IMR-90 (cell line): Measurements from ENCODE around the gene GMPPB. TPM values are rescaled to one million over a fixed set of nuclear protein-coding genes. Genes with fewer than 3 reads are reported as not detected.

ENCODE experiments used
- ATAC-seq: fragments of 200-7000 bp; cut with Tn5 transposase; 2 replicates; pipeline ENCODE4 v1.9.1; 2020; ENCODE audit warnings: low read depth, mild to moderate bottlenecking, moderate library complexity
- BruUV-seq: library from RNA; stranded (reverse); fragments of 400-500 nt; replicated peaks from 2 replicates; lab custom pipeline; 2021; lab: Mats Ljungman, UMichigan
- CTCF ChIA-PET: fragments of 300-600 bp; formaldehyde crosslinking; extraction: SDS; loops from one replicate; lab custom pipeline; 2021; ENCODE audit warnings: antibody characterized with exemption; lab: Yijun Ruan, JAX
- POLR2A ChIA-PET: fragments of 300-600 bp; sonication (Branson Sonifier 250); formaldehyde crosslinking; loops from one replicate; lab custom pipeline; 2022; ENCODE audit warnings: antibody characterized with exemption; ENCODE audit not compliant: unreplicated experiment; lab: Charles Lee
- DNase-seq: peaks from one replicate; pipeline ENCODE4 v3.0.0; 2013
- H2AFZ ChIP-seq: replicated peaks from 2 replicates; pipeline ENCODE3; 2013; ENCODE audit warnings: low read length, mild to moderate bottlenecking; ENCODE audit not compliant: poor library complexity
- H2AK5ac ChIP-seq: 2 replicates; pipeline ENCODE4 v1.6.1; 2013; ENCODE audit warnings: low read depth, low read length, inconsistent platforms
- H2AK9ac ChIP-seq: replicated peaks from 2 replicates; pipeline ENCODE3; 2013; ENCODE audit warnings: mild to moderate bottlenecking, low read depth, low read length, moderate library complexity; ENCODE audit not compliant: poor library complexity
- H2BK120ac ChIP-seq: 2 replicates; pipeline ENCODE4 v1.6.1; 2013; ENCODE audit warnings: low read depth, low read length, inconsistent platforms
- H2BK15ac ChIP-seq: 3 replicates; pipeline ENCODE4 v1.6.1; 2013; ENCODE audit warnings: low read depth, low read length, inconsistent platforms
- H2BK20ac ChIP-seq: 2 replicates; pipeline ENCODE4 v1.6.1; 2013; ENCODE audit warnings: low read depth, mild to moderate bottlenecking, inconsistent platforms, low read length, moderate library complexity
- H2BK5ac ChIP-seq: 2 replicates; pipeline ENCODE4 v1.6.1; 2013; ENCODE audit warnings: mild to moderate bottlenecking, low read depth, low read length, inconsistent platforms; ENCODE audit not compliant: poor library complexity, severe bottlenecking
- H3K14ac ChIP-seq: replicated peaks from 2 replicates; pipeline ENCODE4 v1.6.1; 2013; ENCODE audit warnings: low read depth, low read length, inconsistent platforms
- H3K18ac ChIP-seq: 2 replicates; pipeline ENCODE4 v1.6.1; 2013; ENCODE audit warnings: low read depth, low read length, control low read depth
- H3K23ac ChIP-seq: 2 replicates; pipeline ENCODE4 v1.6.1; 2013; ENCODE audit warnings: low read depth, low read length, inconsistent platforms
- H3K27ac ChIP-seq: 2 replicates; pipeline ENCODE4 v1.5.1; 2013; ENCODE audit warnings: mild to moderate bottlenecking, control low read depth, low read length; ENCODE audit not compliant: insufficient read depth
- H3K27me3 ChIP-seq: 2 replicates; pipeline ENCODE4 v1.6.1; 2013; ENCODE audit warnings: low read length; ENCODE audit not compliant: control insufficient read depth, insufficient read depth
- H3K36me3 ChIP-seq: 2 replicates; pipeline ENCODE4 v1.6.1; 2013; ENCODE audit warnings: low read length, mixed read lengths; ENCODE audit not compliant: control insufficient read depth, insufficient read depth
- H3K4ac ChIP-seq: 2 replicates; pipeline ENCODE4 v1.6.1; 2013; ENCODE audit warnings: low read depth, low read length, inconsistent platforms
- H3K4me1 ChIP-seq: 2 replicates; pipeline ENCODE4 v1.6.1; 2013; ENCODE audit warnings: low read length, mixed read lengths; ENCODE audit not compliant: control insufficient read depth, insufficient read depth
- H3K4me2 ChIP-seq: 2 replicates; pipeline ENCODE4 v1.6.1; 2013; ENCODE audit warnings: low read depth, mild to moderate bottlenecking, control low read depth, low read length, moderate library complexity
- H3K4me3 ChIP-seq: 2 replicates; pipeline ENCODE4 v1.5.1; 2013; ENCODE audit warnings: low read depth, mild to moderate bottlenecking, control low read depth, low read length, moderate library complexity; ENCODE audit not compliant: insufficient read depth
- H3K56ac ChIP-seq: 2 replicates; pipeline ENCODE4 v1.6.1; 2013; ENCODE audit warnings: low read length, inconsistent platforms; ENCODE audit not compliant: insufficient read depth; ENCODE audit errors: extremely low read depth
- H3K79me1 ChIP-seq, 2 experiments: 2 replicates each; pipeline ENCODE4 v1.6.1; 2013; ENCODE audit warnings: low read length in 2 of 2, inconsistent platforms in 1 of 2, low read depth in 1 of 2
- H3K9ac ChIP-seq: 2 replicates; pipeline ENCODE4 v1.6.1; 2013; ENCODE audit warnings: low read depth, low read length, control low read depth
- H3K9me1 ChIP-seq: 2 replicates; pipeline ENCODE4 v1.6.1; 2013; ENCODE audit warnings: low read length, inconsistent platforms; ENCODE audit not compliant: insufficient read depth
- H3K9me3 ChIP-seq: 2 replicates; pipeline ENCODE4 v1.6.1; 2013; ENCODE audit warnings: low read length; ENCODE audit not compliant: control insufficient read depth, insufficient read depth
- H4K20me1 ChIP-seq: 2 replicates; pipeline ENCODE4 v1.6.1; 2013; ENCODE audit warnings: low read length, inconsistent platforms; ENCODE audit not compliant: insufficient read depth
- H4K5ac ChIP-seq: 2 replicates; pipeline ENCODE4 v1.6.1; 2013; ENCODE audit warnings: mild to moderate bottlenecking, low read depth, low read length, control low read depth
- H4K8ac ChIP-seq, 2 experiments: 2 replicates each; pipeline ENCODE4 v1.6.1; 2013; ENCODE audit warnings: low read depth in 2 of 2, low read length in 2 of 2, control low read depth in 1 of 2, inconsistent platforms in 1 of 2
- H4K91ac ChIP-seq: 2 replicates; pipeline ENCODE4 v1.6.1; 2013; ENCODE audit warnings: low read depth, low read length, inconsistent platforms; ENCODE audit not compliant: insufficient read depth
- BHLHE40 ChIP-seq: fragments of 150-350 bp; IDR thresholded peaks from 2 replicates; pipeline ENCODE4 v1.6.1; 2016; ENCODE audit warnings: mild to moderate bottlenecking, low read depth, low read length
- CEBPB ChIP-seq: IDR thresholded peaks from 2 replicates; pipeline ENCODE4 v1.6.1; 2012; ENCODE audit warnings: low read depth, low read length, improper control_type of control experiment
- CHD1 ChIP-seq: IDR thresholded peaks from 2 replicates; pipeline ENCODE4 v1.6.1; 2012; ENCODE audit warnings: low read depth, low read length, improper control_type of control experiment
- CTCF ChIP-seq: conservative IDR thresholded peaks from 2 replicates; pipeline ENCODE4 v1.5.1; 2012; ENCODE audit warnings: mild to moderate bottlenecking, low read depth, low read length, improper control_type of control experiment
- FOS ChIP-seq: fragments of 150-350 bp; IDR thresholded peaks from 2 replicates; pipeline ENCODE4 v1.6.1; 2016; ENCODE audit warnings: low read depth, low read length
- MAFK ChIP-seq: IDR thresholded peaks from 2 replicates; pipeline ENCODE4 v1.6.1; 2012; ENCODE audit warnings: low read depth, low read length, improper control_type of control experiment
- MAZ ChIP-seq: IDR thresholded peaks from 2 replicates; pipeline ENCODE4 v1.6.1; 2012; ENCODE audit warnings: low read depth, mild to moderate bottlenecking, low read length, improper control_type of control experiment, moderate library complexity, borderline replicate concordance
- MXI1 ChIP-seq: IDR thresholded peaks from 2 replicates; pipeline ENCODE4 v1.6.1; 2012; ENCODE audit warnings: low read depth, mild to moderate bottlenecking, low read length, moderate library complexity, borderline replicate concordance
- NFE2L2 ChIP-seq: fragments of 150-350 bp; IDR thresholded peaks from 2 replicates; pipeline ENCODE4 v1.6.1; 2016; ENCODE audit warnings: low read depth, mild to moderate bottlenecking, low read length
- POLR2A ChIP-seq: IDR thresholded peaks from 2 replicates; pipeline ENCODE4 v1.6.1; 2012; ENCODE audit warnings: mild to moderate bottlenecking, low read depth, low read length
- RAD21 ChIP-seq: IDR thresholded peaks from 2 replicates; pipeline ENCODE4 v1.6.1; 2012; ENCODE audit warnings: low read length, improper control_type of control experiment
- RCOR1 ChIP-seq: IDR thresholded peaks from 2 replicates; pipeline ENCODE4 v1.6.1; 2012; ENCODE audit warnings: mild to moderate bottlenecking, low read length, improper control_type of control experiment; ENCODE audit not compliant: insufficient replicate concordance
- RFX5 ChIP-seq: IDR thresholded peaks from 2 replicates; pipeline ENCODE4 v1.8.0; 2012; ENCODE audit warnings: low read depth, mild to moderate bottlenecking, low read length, moderate library complexity
- SMC3 ChIP-seq: fragments of 150-350 bp; IDR thresholded peaks from 2 replicates; pipeline ENCODE4 v1.6.1; 2016; ENCODE audit warnings: low read depth, mild to moderate bottlenecking, antibody characterized with exemption, low read length, moderate library complexity
- USF2 ChIP-seq: fragments of 150-350 bp; IDR thresholded peaks from 2 replicates; pipeline ENCODE4 v1.6.1; 2017; ENCODE audit warnings: mild to moderate bottlenecking, antibody characterized with exemption, low read length, low read depth
- WGBS, 2 experiments: methylation state at CpG; one replicate each; pipeline versions ENCODE4 v1.1.5 to v1.1.7; 2013; ENCODE audit warnings: missing lambda C conversion rate in 2 of 2; ENCODE audit not compliant: insufficient read length in 1 of 2; ENCODE audit errors: extremely low coverage in 2 of 2; 5-methylcytosine and 5-hydroxymethylcytosine counted together
- dilution Hi-C: fragments of 300-500 bp; cut with HindIII; formaldehyde crosslinking; loops from one replicate; pipeline ENCODE4 v1.14.3; 2018; ENCODE audit warnings: low sequenced_read_pairs; ENCODE audit not compliant: unreplicated experiment
- in situ Hi-C: fragments of 300-500 bp; cut with MboI; formaldehyde crosslinking; loops from 3 replicates; pipeline ENCODE4 v1.14.3; 2019; ENCODE audit warnings: low sequenced_read_pairs, inconsistent platforms, mixed read lengths
- intact Hi-C: fragments of 100-400 bp; cut with micrococcal nuclease; formaldehyde crosslinking; loops from 2 replicates; pipeline ENCODE4 v1.10.0; 2022
- polyA plus RNA-seq, 3 experiments: library from polyadenylated mRNA; depleted of rRNA; stranded (reverse); fragments of >200 nt; gene quantifications; 2 replicates each; pipeline ENCODE4 v1.2.3, GENCODE V29; 2012; ENCODE audit warnings: low replicate concordance in 1 of 3
- total RNA-seq: library from RNA; depleted of rRNA; stranded (reverse); fragments of >200 nt; gene quantifications from 2 replicates; pipeline ENCODE4 v1.2.3, GENCODE V29; 2012
- TF ChIP-seq, protein P1 (sequence below): fragments of 150-350 bp; IDR thresholded peaks from 2 replicates; pipeline ENCODE4 v1.6.1; 2016; ENCODE audit warnings: low read depth, mild to moderate bottlenecking, low read length, moderate library complexity, borderline replicate concordance

Gene GMPPB
- total and polyA plus RNA-seq, 2 of the 4 experiments (the other 2 are of a cell fraction): 27.9 to 37.3 TPM

GRCh38 chr3:49761661-49762060 is 37.9 kb upstream of the GMPPB start:
- Histone ChIP-seq H3K27ac (no peak overlapping the region), H2BK120ac (no peak overlapping the region), H3K9ac (no peak overlapping the region), H3K36me3 (peaks cover 7% of the 10 kb centered on the region), H2BK20ac (no peak overlapping the region), H2AK5ac (no peak overlapping the region), H3K4ac (no peak overlapping the region), H3K4me1 (no peaks in the 10 kb centered on the region), H4K5ac (no peak overlapping the region), H4K91ac (no peak overlapping the region), H3K9me3 (no peaks in the 10 kb centered on the region), H2BK15ac (no peak overlapping the region), H3K27me3 (no peaks in the 10 kb centered on the region), H3K4me2 (no peak overlapping the region), H3K9me1 (peaks cover 5% of the 10 kb centered on the region; the same call in 1 of the 2 replicates), H3K14ac (no peak overlapping the region), H3K23ac (no peak overlapping the region), H3K18ac (no peak overlapping the region), H3K56ac (no peak overlapping the region), H2AFZ (no peak overlapping the region), H2BK5ac (no peak overlapping the region), H3K79me1 (peaks cover 39 to 65% of the 10 kb centered on the region in 2 experiments), H4K20me1 (peaks cover 56% of the 10 kb centered on the region), H3K4me3 (no peak overlapping the region), H4K8ac (no peak overlapping the region), H2AK9ac (no peak overlapping the region)
- ATAC-seq: no peak
- in situ Hi-C loops (no loop called here), intact Hi-C loops (no loop called here), dilution Hi-C loops (no loop called here)
- ChIA-PET POLR2A (no interaction called here), CTCF (no interaction called here)
- TF ChIP-seq MAFK (no peak), MAZ (no peak), POLR2A (no peak), RCOR1 (no peak), CHD1 (no peak), NFE2L2 (no peak), RAD21 (no peak), MXI1 (no peak), SMC3 (no peak), BHLHE40 (no peak), CEBPB (no peak), FOS (no peak), RFX5 (no peak), CTCF (no peak), USF2 (no peak)
- TF ChIP-seq, protein P1, sequence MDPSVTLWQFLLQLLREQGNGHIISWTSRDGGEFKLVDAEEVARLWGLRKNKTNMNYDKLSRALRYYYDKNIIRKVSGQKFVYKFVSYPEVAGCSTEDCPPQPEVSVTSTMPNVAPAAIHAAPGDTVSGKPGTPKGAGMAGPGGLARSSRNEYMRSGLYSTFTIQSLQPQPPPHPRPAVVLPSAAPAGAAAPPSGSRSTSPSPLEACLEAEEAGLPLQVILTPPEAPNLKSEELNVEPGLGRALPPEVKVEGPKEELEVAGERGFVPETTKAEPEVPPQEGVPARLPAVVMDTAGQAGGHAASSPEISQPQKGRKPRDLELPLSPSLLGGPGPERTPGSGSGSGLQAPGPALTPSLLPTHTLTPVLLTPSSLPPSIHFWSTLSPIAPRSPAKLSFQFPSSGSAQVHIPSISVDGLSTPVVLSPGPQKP: no peak
- no TSS peak for BruUV-seq
- no peak for DNase-seq
- WGBS, 2 experiments: no CpG with 5 or more reads among the region's 3 CpGs
